CD4-positive, alpha-beta T cell treated with Interleukin-17A for 4 hours (primary cell): ENCODE data around the gene CDH3.
"Not testable (repeated sequence)": the region's sequence is repeated elsewhere in the genome, so short reads cannot be mapped to it uniquely, and the experiment has no call there.

Experiments used
- DNase-seq: peaks from one replicate; pipeline ENCODE4 v3.0.0-alpha.2; 2020; ENCODE audit warnings: mixed read lengths

CDH3 gene

DNA sequence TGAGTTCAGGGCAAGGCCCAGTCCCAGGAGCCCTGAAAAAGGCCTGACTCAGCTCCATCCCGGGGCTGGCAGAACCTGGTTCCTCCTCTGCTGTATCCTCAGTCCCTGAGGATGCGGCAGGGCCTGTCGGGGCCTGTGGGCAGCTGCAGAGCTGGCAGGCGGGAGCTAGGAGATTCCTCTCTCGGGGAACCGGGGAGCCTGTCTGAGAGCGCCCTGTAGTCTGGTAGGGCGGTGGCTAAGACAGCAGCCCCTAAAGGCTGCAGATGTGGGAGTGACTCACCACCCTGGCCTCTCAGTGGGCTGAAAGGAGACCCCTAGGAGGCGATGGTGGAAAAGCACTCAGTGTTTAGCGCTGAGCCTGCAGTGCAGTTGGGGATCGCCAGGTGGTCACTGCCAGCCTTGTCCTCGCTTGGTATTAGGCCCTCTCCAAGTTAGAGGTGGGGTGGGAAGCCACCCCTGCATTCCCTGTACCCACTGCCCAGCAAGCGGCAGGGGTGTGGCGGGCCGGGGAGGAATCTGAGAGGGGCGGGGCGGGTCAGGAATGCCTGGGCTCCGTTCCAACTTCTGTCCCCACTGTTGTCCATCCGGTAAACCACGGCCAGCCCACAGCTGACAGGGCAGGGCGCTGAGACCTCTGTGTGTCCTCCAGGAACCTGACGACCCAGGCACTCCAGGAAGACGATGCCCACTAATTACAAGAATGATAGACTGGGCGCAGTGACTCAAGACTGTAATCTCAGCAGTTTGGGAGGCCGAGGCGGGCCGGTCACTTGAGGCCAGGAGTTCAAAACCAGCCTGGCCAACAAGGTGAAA, 62.4 kb downstream of the CDH3 start:
- no peak for DNase-seq

DNA sequence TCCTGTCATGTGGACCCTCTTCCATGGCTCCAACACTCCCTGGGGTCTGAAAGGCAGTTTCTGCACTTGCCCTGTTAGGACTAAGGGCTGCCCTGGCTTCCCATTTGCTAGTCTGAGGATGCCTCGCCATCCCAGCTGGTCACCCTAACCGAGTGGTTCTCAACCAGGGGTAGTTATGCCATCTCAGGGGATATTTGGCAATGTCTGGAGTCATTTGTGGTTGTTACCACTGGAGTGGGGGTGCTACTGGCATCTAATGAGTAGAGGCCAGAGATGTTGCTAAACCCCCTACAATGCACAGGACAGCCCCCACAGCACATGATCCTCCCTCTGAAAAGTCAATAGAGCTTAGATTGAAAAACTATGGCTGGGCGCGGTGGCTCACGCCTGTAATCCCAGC, 65.1 kb downstream of the CDH3 start:
- no peak for DNase-seq

DNA sequence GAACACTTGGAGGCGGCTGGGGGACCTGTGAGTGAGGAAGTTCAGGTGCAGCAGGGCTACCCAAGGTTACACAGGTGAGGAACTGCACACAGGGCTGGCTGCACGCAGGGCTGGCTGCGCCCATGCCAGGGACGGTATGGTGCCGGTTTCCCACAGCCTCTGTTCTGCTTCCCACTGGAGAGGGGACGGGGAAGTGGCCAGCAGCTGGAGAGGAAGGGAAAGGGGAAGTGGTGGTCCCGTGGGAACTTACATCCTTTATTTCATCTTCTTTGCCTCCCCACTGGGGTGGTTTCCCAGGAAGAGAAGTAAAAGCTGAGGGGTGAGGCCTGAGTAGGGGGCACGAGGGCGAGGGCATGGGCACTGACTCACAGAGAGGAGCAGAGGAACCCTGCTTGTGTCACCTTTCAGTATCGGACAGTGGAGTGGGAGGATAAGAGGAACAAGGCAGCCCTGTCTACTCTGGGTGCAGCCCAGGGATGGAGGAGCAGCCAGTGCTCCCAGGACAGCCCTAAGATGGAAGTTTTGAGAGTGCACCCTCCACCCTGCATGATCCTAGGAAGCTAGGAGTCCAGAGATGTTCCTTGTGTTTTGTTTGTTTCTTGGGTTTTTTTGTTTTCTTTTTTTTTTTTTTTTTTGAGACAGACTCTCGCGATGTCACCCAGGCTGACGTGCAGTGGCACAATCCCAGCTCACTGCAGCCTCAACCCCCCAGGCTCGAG, 66.5 kb downstream of the CDH3 start:
- no peak for DNase-seq

DNA sequence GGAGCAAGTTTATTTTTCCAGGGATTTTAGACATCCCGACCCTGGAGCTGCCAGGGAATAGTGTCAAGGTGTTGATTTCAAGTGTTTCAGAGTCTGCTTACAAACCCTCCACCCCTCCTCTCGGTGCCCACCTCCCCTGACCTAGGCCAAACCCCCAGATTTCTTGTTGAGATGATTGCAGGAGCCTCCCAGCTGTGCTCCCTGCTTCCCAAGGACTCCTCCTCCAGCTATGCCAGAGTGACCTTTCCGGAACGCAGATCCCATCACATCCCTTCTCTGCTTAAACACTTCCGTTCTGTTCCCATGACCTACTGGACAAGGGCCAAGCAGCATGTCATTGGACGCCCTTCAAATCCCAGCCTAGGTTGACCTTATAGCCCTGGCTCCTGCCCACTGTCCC, 68.3 kb downstream of the CDH3 start:
- DNase-seq, result no peak

DNA sequence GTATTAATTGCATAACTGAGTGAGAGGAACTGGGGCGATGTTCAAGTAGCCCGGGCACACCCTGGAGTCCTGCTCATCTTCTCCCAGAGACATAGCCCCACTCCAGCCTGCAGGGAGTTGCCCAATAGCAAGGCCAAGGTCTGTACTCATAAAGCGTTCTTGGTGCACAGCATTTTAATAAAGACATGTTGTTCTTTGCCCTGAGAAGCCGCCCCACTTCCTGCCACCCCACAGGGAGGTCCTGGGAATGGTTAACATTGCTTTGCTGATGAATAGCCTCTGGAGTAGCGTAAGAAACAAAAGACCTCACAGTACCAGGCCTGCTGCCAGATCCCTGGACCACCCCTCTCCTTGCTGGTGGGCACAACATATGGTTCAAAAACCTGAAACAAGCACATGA, 70.4 kb downstream of the CDH3 start:
- DNase-seq, result no peak

DNA sequence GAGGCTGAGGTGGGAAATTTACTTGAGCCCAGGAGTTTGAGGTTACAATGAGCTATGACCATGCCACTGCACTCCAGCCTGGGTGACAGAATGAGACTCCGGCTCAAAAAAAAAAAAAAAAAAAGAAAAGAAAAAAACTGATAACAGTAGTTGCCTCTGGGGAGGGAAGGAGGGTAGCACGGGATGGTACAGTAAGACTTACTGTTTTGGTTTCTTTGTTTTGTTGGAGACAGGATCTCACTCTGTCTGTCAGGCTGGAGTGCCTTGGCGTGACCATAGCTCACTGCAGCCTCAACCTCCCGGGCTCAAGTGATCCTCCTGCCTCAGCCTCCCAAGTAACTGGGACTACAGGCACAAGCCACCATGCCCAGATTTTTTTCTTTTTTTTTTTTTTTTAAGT, 71.4 kb downstream of the CDH3 start:
- DNase-seq, result not testable (repeated sequence)

DNA sequence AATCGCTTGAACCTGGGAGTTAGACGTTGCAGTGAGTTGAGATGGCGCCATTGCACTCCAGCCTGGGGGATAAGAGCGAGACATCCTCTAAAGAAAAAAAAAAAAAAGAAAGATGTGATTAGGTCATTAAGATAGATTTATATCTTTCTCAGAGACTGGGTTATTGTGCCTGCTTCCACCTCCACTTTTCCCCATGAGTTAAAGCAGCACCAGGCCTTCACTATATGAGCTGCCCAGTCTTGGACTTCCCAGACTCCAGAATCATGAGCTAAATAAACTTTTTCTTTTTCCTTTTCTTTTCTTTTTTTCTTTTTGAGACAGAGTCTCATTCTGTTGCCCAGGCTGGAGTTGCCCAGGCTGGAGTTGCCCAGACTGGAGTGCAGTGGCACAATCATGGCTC, 72.6 kb downstream of the CDH3 start:
- no peak for DNase-seq

DNA sequence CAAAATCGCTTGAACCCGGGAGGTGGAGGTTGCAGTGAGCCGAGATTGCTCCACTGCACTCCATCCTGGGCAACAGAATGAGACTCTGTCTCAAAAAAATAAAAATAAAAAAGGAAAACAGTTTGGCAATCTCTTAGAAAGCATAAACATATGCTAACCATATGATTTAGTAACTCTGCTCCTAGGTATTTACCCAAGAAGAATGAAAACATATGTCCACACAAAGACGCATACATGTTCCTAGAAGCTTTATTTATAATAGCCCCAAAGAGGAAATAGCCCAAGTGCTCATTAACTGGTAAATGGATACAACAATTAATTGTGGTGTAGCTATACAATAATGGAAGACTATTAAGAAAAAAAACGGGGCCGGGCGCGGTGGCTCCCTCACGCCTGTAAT, 73.5 kb downstream of the CDH3 start:
- DNase-seq, result no peak

DNA sequence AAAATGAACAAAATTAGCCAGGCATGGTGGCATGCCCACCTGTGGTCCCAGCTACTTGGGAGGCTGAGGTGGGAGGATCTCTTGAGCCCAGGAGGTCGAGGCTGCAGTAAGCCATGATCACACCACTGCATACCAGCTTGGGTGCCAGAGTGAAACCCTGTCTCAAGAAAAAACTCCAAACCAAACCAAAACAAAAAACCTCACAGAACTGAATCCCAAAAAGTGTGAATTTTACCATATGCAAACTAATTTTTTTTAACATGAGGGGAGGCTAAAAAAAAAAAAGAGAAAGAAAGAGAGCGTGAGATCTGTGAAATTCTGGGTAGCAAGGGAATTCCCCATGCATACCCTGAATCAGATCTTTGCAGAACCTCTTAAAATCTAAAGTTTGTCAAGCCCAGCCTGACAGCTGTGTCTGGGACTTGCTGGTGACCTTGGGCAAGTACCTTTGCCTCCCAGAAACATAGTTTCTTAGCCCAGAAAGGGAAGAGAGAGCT, 74.9 kb downstream of the CDH3 start:
- DNase-seq, result no peak

DNA sequence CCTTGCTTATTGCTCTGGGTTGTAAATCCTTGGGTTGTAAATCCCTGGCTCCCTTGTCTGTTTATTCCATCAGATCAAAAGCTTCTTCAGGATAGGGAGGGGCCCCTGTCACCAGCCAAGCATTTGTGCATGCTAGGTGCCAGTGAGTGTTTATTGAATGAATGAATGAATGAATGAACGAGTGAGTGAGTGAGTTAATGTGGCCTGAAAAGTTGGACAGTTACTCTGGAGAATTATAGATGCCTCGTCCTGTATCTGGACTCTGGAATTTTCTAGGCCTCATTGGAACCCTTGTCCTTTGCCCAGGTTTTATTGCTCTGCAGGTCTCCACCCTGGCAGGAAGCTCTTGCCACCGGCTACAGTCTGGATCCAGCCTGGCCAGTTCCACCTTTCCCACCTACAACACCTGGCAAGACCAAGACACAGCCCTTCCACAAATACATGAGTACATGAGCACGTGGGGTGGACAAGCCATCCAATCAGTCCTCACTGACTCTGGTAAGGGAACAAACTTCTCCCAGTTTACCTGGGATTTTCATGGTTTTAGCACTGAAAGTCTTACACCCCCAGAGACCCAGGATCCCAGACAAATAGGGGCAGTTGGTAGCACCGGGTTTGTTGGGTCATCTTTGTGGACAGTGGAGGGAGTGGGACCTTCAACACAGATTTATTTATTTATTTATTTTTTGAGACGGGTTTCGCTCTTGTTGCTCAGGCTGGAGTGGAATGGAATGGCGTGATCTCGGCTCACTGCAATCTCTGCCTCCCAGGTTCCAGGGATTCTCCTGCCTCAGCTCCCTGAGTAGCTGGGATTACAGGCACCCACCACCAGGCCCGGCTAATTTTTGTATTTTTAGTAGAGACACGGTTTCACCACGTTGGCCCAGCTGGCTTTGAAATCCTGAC, 77.3 kb downstream of the CDH3 start:
- DNase-seq, result no peak

DNA sequence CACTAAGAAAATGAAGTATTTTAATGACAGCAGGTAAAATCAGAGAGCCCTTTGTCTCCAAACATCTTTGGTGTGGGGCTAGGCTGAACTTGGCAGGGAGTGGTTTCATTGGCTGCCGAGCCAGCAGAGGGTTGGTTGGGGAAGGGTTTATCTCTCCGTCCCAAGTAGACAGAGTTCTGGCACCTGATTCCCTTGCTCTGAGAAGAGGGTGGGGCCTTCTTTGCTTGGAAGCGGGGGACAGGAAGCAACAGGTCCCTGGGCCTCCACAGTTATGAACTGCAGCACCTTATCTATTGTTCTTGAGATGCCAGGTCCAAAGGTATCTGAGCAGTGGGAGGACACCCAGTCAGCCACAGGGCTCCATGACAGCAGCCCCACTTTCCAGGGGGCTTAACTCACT, 79.7 kb downstream of the CDH3 start:
- DNase-seq, result no peak

DNA sequence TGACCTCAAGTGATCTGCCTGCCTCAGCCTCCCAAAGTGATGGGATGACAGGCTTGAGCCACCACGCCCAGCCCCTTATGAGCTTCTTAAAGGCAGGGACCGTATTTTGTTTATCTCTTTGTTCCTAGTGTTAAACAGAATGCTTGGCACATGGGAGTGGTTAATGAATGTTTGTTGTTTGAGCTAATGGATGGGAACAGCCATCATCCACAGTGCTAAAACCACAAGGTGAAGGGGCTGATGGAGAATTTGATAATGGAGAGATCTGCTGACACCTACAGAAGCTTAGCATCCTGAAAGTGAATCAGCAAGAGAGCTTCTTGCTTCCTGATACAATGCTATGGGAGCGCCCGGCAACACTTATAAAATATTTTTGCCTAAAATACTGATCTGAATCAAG, 83.4 kb downstream of the CDH3 start:
- DNase-seq, result no peak

DNA sequence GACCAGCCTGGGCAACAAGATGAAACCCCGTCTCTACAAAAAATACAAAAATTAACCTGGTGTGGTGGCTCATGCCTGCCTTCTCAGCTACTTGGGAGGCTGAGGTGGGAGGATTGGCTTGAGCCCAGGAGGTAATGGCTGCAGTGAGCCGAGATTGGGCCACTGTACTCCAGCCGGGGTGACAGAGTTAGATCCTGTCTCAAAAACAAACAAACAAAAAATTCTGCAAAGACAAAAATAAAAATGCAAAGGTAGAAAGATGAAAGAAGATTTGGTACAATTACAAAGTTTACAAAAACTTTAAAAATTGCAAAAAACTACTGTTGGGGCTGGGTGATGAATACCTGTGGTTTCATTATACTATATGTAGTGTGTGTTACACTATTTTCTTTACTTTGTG, 86.5 kb downstream of the CDH3 start:
- no peak for DNase-seq

DNA sequence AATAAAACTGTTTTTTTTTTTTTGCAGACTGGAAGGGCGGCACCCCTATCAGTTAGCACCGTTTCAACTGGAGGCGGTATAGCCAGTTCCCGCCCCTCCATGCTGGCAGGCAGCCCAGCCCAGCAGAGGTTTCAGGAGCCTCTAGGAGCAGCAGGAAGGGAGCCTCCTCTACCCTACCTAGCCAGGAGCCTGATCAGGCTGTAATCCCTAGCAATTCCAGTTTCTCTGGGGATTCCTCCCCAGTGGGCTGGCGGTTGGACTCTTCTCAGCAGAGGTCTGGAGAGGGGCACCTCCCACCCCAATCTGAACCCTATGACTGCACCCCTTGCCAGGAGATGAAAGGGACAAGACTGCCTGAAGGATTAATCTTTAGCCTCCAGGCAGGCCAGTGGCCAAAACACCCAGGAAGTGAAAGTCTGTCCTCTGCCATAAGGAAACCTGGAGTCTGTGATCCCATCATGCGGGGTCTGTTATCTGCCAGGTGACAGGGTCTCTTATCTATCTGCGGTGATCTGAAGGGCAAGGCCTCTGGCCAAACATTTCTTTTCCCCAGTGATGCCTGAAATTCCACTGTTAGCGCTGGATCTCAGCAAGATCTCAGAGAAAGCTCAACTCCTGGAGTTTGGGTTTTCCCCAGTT, 87.1 kb downstream of the CDH3 start:
- DNase-seq, result no peak

DNA sequence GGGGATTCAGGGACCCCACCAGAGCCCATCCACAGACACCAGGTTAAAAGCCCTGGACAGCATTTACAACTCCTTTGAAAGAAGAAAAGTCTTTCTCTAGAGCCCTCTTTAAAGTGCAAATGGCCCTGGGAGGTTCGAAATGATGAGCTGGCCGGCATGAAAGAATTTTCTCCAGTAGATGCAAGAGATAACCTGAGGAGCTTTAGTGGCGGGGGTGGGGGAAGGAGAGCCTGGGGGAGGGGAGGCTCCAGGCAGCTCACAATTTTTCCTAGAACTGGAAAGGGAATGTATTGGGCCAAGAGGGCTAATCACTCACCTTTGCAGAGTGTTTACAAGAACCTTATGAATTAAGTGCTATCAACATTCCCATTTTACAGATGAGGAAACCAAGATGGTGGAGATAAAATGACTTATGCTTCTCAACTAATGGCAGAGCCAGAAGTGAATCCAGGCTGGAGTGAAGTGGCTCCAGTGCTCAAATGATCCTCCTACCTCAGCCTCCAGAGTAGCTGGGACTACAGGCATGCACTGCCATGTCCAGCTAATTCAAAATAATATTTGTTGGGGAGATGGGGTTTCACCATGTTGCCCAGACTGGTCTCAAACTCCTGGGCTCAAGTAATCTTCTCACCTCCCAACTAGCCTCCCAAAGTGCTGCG, 87.8 kb downstream of the CDH3 start:
- no peak for DNase-seq

DNA sequence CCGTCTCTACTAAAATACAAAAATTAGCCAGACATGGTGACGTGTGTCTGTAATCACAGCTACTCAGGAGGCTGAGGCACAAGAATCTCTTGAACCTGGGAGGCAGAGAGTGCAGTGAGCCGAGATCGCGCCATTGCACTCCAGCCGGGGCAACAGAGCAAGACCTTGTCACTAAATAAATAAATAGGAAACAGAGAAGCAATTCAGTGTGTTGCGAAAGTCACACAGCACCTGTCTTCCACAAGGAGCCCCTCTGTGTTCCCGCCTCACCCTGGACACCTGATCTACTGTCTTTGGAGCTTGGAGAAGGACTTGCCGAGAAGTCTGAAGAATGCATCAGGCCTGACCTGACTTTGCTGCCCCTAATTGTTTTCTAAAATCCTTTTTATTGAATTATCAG, 88.5 kb downstream of the CDH3 start:
- DNase-seq, result no peak

DNA sequence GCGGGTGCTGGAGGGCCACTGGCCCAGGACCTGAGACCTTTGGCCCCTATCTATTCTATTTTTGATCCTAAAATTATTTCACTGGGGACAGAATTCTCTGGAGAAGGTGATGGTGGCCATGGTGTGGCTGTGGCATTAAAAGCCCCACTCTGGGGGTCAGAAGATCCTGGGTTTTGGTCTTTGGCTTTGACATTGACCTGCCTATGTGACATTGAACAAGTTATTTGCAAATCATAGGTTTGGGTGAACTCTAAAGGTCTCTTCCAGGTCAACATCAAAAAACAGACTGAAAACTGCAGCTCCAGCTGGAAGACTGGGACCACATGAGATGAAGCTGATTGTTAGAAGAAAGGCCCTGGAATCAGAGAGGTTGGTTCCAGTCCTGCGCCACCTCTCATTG, 89.7 kb downstream of the CDH3 start:
- DNase-seq, result no peak

DNA sequence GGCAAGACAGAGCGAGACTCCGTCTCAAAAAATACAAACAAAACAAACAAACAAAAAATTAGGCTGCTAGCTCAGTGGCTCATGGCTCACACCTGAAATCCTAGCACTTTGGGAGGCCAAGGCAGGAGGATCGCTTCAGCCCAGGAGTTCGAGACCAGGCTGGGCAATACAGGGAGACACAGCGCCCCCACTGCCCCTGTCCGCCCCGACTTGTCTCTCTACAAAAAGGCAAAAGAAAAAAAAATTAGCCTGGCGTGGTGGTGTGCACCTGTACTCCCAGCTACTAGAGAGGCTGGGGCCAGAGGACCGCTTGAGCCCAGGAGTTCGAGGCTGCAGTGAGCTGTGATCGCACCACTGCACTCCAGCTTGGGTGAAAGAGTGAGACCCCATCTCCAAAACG, 91.5 kb downstream of the CDH3 start:
- DNase-seq, result no peak

DNA sequence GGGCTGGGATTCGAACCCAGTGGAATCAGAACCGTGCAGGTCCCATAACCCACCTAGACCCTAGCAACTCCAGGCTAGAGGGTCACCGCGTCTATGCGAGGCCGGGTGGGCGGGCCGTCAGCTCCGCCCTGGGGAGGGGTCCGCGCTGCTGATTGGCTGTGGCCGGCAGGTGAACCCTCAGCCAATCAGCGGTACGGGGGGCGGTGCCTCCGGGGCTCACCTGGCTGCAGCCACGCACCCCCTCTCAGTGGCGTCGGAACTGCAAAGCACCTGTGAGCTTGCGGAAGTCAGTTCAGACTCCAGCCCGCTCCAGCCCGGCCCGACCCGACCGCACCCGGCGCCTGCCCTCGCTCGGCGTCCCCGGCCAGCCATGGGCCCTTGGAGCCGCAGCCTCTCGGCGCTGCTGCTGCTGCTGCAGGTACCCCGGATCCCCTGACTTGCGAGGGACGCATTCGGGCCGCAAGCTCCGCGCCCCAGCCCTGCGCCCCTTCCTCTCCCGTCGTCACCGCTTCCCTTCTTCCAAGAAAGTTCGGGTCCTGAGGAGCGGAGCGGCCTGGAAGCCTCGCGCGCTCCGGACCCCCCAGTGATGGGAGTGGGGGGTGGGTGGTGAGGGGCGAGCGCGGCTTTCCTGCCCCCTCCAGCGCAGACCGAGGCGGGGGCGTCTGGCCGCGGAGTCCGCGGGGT, 92.1 kb downstream of the CDH3 start, which contains the start of gene CDH1:
TSS of gene CDH1 (plus strand) at position 247 of the 684 bp plus-strand sequence. CDS start at position 371, 124 bp downstream.
- peak; percentile 34 for DNase-seq

DNA sequence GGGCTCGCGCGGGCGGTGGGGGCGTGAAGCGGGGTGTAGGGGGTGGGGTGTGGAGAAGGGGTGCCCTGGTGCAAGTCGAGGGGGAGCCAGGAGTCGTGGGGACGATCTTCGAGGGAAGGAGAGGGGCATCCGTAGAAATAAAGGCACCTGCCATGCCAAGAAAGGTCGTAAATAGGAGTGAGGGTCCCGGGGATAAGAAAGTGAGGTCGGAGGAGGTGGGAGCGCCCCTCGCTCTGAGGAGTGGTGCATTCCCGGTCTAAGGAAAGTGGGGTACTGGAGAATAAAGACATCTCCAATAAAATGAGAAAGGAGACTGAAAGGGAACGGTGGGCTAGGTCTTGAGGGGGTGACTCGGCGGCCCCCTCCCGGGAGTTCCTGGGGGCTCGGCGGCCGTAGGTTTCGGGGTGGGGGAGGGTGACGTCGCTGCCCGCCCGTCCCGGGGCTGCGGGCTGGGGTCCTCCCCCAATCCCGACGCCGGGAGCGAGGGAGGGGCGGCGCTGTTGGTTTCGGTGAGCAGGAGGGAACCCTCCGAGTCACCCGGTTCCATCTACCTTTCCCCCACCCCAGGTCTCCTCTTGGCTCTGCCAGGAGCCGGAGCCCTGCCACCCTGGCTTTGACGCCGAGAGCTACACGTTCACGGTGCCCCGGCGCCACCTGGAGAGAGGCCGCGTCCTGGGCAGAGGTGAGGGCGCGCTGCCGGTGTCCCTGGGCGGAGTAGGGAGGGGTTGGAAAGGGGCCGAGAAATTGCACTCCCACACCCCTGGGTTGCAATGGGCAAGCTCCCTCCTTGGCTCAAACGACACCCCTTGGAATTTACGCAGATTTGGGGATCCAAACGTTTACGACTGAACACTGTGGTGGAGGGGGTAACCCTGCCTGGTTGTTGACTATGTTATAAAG, 92.9 kb downstream of the CDH3 start:
- no peak for DNase-seq
